HepG2 (cell line): ENCODE data around the gene GALNT9. TPM values are rescaled to one million over a fixed set of nuclear protein-coding genes. Genes with fewer than 3 reads are reported as not detected.

Experiments used
- ATAC-seq: fragments of 200-7000 bp; cut with Tn5 transposase; 3 replicates; pipeline ENCODE4 v1.9.1; 2020; ENCODE audit warnings: mild to moderate bottlenecking, moderate library complexity
- BruUV-seq: library from RNA; stranded (reverse); fragments of 400-500 nt; replicated peaks from 2 replicates; lab custom pipeline; 2021; lab: Mats Ljungman, UMichigan
- CTCF ChIA-PET: fragments of 300-600 bp; formaldehyde crosslinking; extraction: SDS; loops from one replicate; lab custom pipeline; 2021; ENCODE audit warnings: low total read pairs, inconsistent platforms, low intra/inter-chr PET ratio; lab: Yijun Ruan, JAX
- POLR2A ChIA-PET: fragments of 350-600 bp; sonication (Branson Sonifier 250); formaldehyde crosslinking; loops from one replicate; lab custom pipeline; 2020; ENCODE audit warnings: antibody characterized with exemption, inconsistent platforms; lab: Yijun Ruan, JAX
- DNase-seq: peaks from one replicate; pipeline ENCODE4 v3.0.0-alpha.2; 2015; ENCODE audit warnings: low spot score
- FAIRE-seq: peaks from 3 replicates; lab custom pipeline; 2011; peaks lifted over from hg19 to GRCh38; lab: Jason Lieb, UNC
- H2AFZ ChIP-seq: one replicate; pipeline ENCODE4 v1.6.1; 2011; ENCODE audit warnings: low read length, inconsistent platforms
- H3K27ac ChIP-seq: fragments of 300-600 bp; 3 replicates; pipeline ENCODE4 v1.8.0; 2011; ENCODE audit warnings: mixed run types, mild to moderate bottlenecking, mixed read lengths, low read length, inconsistent platforms; ENCODE audit not compliant: insufficient read depth; ENCODE audit errors: extremely low read length
- H3K27me3 ChIP-seq, 2 experiments: fragments of 200-600 bp in 1 of 2; 2 replicates in 1 of 2; 3 replicates in 1 of 2; pipeline versions ENCODE4 v1.6.0 to v1.8.0; 2011; ENCODE audit warnings: low read length in 2 of 2, mild to moderate bottlenecking in 2 of 2, moderate library complexity in 2 of 2, inconsistent platforms in 1 of 2; ENCODE audit not compliant: insufficient read depth in 2 of 2, control insufficient read depth in 1 of 2
- H3K36me3 ChIP-seq, 2 experiments: fragments of 200-600 bp in 1 of 2; replicated peaks in 1 of 2; 2 replicates in 1 of 2; 3 replicates in 1 of 2; pipeline versions ENCODE4 v1.5.1 to v1.8.0; 2011; ENCODE audit warnings: low read length in 2 of 2, inconsistent platforms in 1 of 2; ENCODE audit not compliant: insufficient read depth in 2 of 2, control insufficient read depth in 1 of 2
- H3K4me1 ChIP-seq: 2 replicates; pipeline ENCODE4 v1.5.1; 2012; ENCODE audit warnings: low read length, inconsistent platforms; ENCODE audit not compliant: insufficient read depth
- H3K4me2 ChIP-seq: 2 replicates; pipeline ENCODE4 v1.6.0; 2011; ENCODE audit warnings: low read depth, low read length, inconsistent platforms
- H3K4me3 ChIP-seq, 3 experiments: fragments of 200-600 bp in 1 of 3; sonication (generic), shearing (Covaris generic) in 1 of 3; replicated peaks in 1 of 3; 2 replicates each; pipeline ENCODE4 v1.5.1; 2011 to 2016; ENCODE audit warnings: low read length in 3 of 3, inconsistent platforms in 2 of 3, low read depth in 2 of 3, mild to moderate bottlenecking in 2 of 3, control low read depth in 1 of 3, mixed read lengths in 1 of 3; ENCODE audit not compliant: insufficient read depth in 1 of 3
- H3K79me2 ChIP-seq: one replicate; pipeline ENCODE4 v1.6.1; 2011; ENCODE audit warnings: low read length, inconsistent platforms; ENCODE audit not compliant: insufficient read depth
- H3K9ac ChIP-seq: 2 replicates; pipeline ENCODE4 v1.6.0; 2011; ENCODE audit warnings: mild to moderate bottlenecking, low read depth, low read length, inconsistent platforms; ENCODE audit not compliant: insufficient read depth
- H3K9me3 ChIP-seq: 2 replicates; pipeline ENCODE4 v1.5.1; 2012; ENCODE audit warnings: mild to moderate bottlenecking, low read length
- H4K20me1 ChIP-seq: 2 replicates; pipeline ENCODE4 v1.6.0; 2011; ENCODE audit warnings: inconsistent platforms, mild to moderate bottlenecking, low read length, moderate library complexity; ENCODE audit not compliant: insufficient read depth
- DMAP1 ChIP-seq: IDR thresholded peaks from 2 replicates; pipeline ENCODE4 v1.6.1; 2016
- EZH2 ChIP-seq: conservative IDR thresholded peaks from 2 replicates; pipeline ENCODE4 v1.6.1; 2012; ENCODE audit warnings: mild to moderate bottlenecking, low read depth, low read length, moderate library complexity
- SAFB2 ChIP-seq: sonication (generic); formaldehyde crosslinking; IDR thresholded peaks from 2 replicates; pipeline ENCODE4 v1.5.1; 2020; ENCODE audit warnings: missing genetic modification reagents, low read depth, mild to moderate bottlenecking, borderline replicate concordance
- ZNF329 ChIP-seq: sonication (generic); formaldehyde crosslinking; IDR thresholded peaks from 2 replicates; pipeline ENCODE4 v1.9.0; 2021; ENCODE audit warnings: low read depth, mild to moderate bottlenecking, missing genetic modification reagents
- ZSCAN12 ChIP-seq: sonication (generic); formaldehyde crosslinking; IDR thresholded peaks from 2 replicates; pipeline ENCODE4 v1.9.0; 2021; ENCODE audit warnings: mild to moderate bottlenecking, missing genetic modification reagents
- WGBS: methylation state at CpG from one replicate; pipeline ENCODE4 v1.1.6; 2017; ENCODE audit warnings: low lambda C conversion rate; 5-methylcytosine and 5-hydroxymethylcytosine counted together
- in situ Hi-C: cut with HindIII; loops from 2 replicates; pipeline ENCODE4 v1.10.0; 2017; ENCODE audit warnings: low pct_unique_long_range_greater_than_20kb; ENCODE audit not compliant: extremely low pct_ligation_motif_present
- intact Hi-C: fragments of 100-400 bp; cut with micrococcal nuclease; formaldehyde crosslinking; loops from one replicate; pipeline ENCODE4 v1.10.0; 2022; ENCODE audit not compliant: unreplicated experiment
- polyA plus RNA-seq, 8 experiments: library from polyadenylated mRNA; depleted of rRNA in 3 of 8; stranded (reverse) in 7 of 8; unstranded in 1 of 8; fragments of >200 nt; fragmentation: Illumina TruSeq in 4 of 8; extraction: Trizol in 4 of 8; gene quantifications; 2 replicates each; pipeline versions ENCODE4 v1.2.1 to v1.2.3, GENCODE V29; 2011 to 2016; ENCODE audit warnings: low read depth in 4 of 8, missing spikeins in 1 of 8, mixed read lengths in 1 of 8; ENCODE audit not compliant: insufficient read depth in 1 of 8
- total RNA-seq, 5 experiments: library from RNA; depleted of rRNA; stranded (reverse); fragments of >200 nt; fragmentation: Illumina TruSeq; extraction: Trizol; gene quantifications; 2 replicates each; pipeline ENCODE4 v1.2.3, GENCODE V29; 2016; ENCODE audit warnings: low read depth in 1 of 5
- TF ChIP-seq, protein P1 (sequence below): fragments of 450-650 bp; IDR thresholded peaks from 2 replicates; pipeline ENCODE4 v1.6.1; 2016

The GALNT9 gene
- total and polyA plus RNA-seq, 2 of the 13 experiments (the other 11 are each of a cell fraction or from before 2014, with no cell fraction given): 0.04 TPM; not detected in 1

DNA sequence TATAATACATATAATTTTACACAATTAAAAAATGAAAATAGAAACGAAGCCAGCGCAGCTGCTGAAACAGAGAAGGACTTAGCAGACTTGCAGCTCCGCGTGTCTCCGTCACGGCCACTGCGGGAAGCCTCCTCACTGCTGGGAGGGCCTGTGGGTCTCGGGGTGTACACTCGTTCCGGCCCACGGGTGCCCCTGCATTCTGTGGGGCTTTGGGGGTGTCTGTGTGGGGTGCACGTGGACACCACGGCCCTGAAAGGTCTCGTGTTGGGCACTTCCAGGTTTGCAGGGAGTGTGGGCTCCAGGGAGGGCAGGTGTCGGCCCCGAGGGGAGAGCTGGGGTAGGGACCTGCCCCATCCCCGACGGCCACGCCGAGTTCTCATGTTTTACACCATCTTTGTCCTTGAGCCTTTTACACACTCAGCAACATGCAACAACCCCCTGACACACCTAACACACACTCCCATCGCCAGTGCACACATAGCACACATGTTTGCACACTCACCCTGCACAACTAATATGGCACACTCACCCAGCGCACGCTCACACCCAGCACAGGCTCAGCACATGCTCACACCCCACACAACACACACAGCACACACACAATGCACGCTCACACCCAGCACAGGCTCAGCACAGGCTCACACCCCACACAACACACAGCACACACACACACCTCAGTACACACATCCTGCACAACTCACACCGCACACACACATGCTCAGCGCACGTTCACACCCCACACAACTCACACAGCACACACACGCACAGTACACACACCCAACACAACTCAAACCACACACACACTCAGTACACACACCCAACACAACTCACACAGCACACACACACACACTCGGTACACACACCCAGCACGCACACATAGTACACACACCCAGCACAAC is 148.5 kb downstream of the GALNT9 start (continued):
- no peak for TF ChIP-seq DMAP1 (CRISPR knock-in tag)
- 0 out of 2 replicates have a peak, but pooled peaks have one; percentile 29 for TF ChIP-seq EZH2
- TF ChIP-seq ZSCAN12 (CRISPR knock-in tag): no peak

DNA sequence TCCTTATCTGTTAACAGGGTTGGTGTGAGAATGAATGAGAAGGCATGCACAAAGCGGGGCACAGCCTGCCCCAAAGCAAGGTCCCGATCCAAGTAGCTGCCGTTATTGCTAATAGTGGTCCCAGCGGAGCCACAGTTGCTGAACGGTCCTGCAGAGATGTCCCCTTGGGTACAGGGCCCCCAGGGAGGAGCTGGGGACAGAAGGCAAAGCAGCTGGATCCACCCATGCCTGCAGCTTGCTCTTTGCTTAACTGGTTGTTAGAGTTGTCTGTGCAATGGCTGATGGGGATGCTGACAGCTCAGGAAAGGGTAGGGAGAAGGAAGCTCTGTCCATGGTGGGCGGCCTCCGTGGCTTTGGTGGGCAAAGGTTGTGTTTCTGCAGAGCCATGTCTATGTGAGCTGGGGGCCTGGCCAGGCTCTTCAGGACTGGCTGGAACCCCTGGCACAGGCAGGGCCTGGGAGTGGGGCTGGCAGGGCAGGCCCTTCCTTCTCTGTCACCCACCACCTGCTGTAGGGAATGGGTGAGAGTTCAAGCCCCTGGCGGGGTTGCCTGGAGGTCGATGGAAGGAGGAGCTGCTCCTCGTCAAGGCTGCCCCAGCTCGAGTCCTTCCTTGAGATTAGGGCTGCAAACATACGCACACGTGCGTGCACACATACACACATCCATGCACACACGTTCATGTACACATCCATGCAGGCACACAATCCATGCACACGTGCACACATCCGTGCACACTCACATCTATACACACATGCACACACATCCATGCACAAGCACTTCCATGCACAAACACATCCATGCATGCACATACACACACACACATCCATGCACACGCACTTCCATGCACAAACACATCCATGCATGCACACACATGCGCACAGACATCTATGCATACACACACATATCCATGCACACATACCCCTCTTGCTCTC is 149.7 kb downstream of the GALNT9 start:
- CTCF ChIA-PET: no interaction called here

More for the DNA sequence above, 149.7 kb downstream of the GALNT9 start:
- no peaks in the 10 kb centered on the region for H3K79me2 ChIP-seq
- no peak overlapping the region for H3K27ac ChIP-seq
- intact Hi-C loops (no loop called here), in situ Hi-C loops (no loop called here)
- no peaks in the 10 kb centered on the region for H3K9me3 ChIP-seq
- H3K4me2 ChIP-seq: no peak overlapping the region
- FAIRE-seq: no peak
- no peaks in the 10 kb centered on the region for H3K4me1 ChIP-seq
- POLR2A ChIA-PET: no interaction called here
- H3K9ac ChIP-seq: no peak overlapping the region
- BruUV-seq: no TSS peak
- ATAC-seq: no peak
- no peak overlapping the region for H3K4me3 ChIP-seq
- no peaks in the 10 kb centered on the region for H3K36me3 ChIP-seq
- H4K20me1 ChIP-seq: no peaks in the 10 kb centered on the region; the same call in 1 of the 2 replicates
- H2AFZ ChIP-seq: no peak overlapping the region
- WGBS: 27% methylated on average over 11 of the region's 19 CpGs
- TF ChIP-seq, protein P1, sequence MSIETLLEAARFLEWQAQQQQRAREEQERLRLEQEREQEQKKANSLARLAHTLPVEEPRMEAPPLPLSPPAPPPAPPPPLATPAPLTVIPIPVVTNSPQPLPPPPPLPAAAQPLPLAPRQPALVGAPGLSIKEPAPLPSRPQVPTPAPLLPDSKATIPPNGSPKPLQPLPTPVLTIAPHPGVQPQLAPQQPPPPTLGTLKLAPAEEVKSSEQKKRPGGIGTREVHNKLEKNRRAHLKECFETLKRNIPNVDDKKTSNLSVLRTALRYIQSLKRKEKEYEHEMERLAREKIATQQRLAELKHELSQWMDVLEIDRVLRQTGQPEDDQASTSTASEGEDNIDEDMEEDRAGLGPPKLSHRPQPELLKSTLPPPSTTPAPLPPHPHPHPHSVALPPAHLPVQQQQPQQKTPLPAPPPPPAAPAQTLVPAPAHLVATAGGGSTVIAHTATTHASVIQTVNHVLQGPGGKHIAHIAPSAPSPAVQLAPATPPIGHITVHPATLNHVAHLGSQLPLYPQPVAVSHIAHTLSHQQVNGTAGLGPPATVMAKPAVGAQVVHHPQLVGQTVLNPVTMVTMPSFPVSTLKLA: peak; percentile 66
- TF ChIP-seq ZNF329 (CRISPR knock-in tag) (peak; percentile 96), SAFB2 (CRISPR knock-in tag) (no peak)
- peaks cover 17 to 79% of the 10 kb centered on the region in 2 experiments for H3K27me3 ChIP-seq
- DNase-seq: no peak
